ENCODE data around the gene BTNL9.
"Not testable (repeated sequence)": the region's sequence is repeated elsewhere in the genome, so short reads cannot be mapped to it uniquely, and the experiment has no call there.

Gene BTNL9

GRCh38 chr5:181039931-181040630 is at the start of gene BTNL9:
Gene BTNL9 (plus strand): TSS chr5:181040266. CDS start chr5:181045490, 5,224 bp downstream.
- H3K36me3 ChIP-seq (ENCODE audit: control insufficient read depth in 2 of 2, insufficient read depth in 2 of 2, low read length in 2 of 2): no peaks in the 10 kb centered on the region
- no peak within 1 kb of the TSS for H3K9ac ChIP-seq (ENCODE audit: low read length in 2 of 2)
- H3K27ac ChIP-seq (ENCODE audit: low read length): no peak within 1 kb of the TSS
- H3K4me1 ChIP-seq (ENCODE audit: control insufficient read depth, insufficient read depth, low read length): no peaks in the 10 kb centered on the region
- no peak within 1 kb of the TSS for H3K4me3 ChIP-seq (ENCODE audit: low read length in 2 of 2)
- H3K27me3 ChIP-seq (ENCODE audit: control insufficient read depth in 1 of 2, insufficient read depth in 2 of 2, low read length in 2 of 2): peaks cover 8 to 31% of the 10 kb centered on the region in 2 donors
- no peaks in the 10 kb centered on the region for H3K9me3 ChIP-seq (ENCODE audit: control insufficient read depth in 2 of 2, low read length in 2 of 2)

- Histone ChIP-seq H3K27ac (ENCODE audit: low read length) (no peak overlapping the region), H3K36me3 (ENCODE audit: control insufficient read depth in 2 of 2, insufficient read depth in 2 of 2, low read length in 2 of 2) (no peaks in the 10 kb centered on the region), H3K4me3 (ENCODE audit: low read length in 2 of 2) (no peak overlapping the region)
These were observed 49.2 kb upstream of the BTNL9 start for GRCh38 chr5:180990882-180991242.

GRCh38 chr5:181001947-181002346 is 38.1 kb upstream of the BTNL9 start:
- Histone ChIP-seq H3K27ac (ENCODE audit: low read length) (no peak overlapping the region), H3K4me3 (ENCODE audit: low read length in 2 of 2) (no peak overlapping the region), H3K27me3 (ENCODE audit: control insufficient read depth in 1 of 2, insufficient read depth in 2 of 2, low read length in 2 of 2) (peaks cover 3% of the 10 kb centered on the region in 2 donors), H3K4me1 (ENCODE audit: control insufficient read depth, insufficient read depth, low read length) (no peaks in the 10 kb centered on the region), H3K9me3 (ENCODE audit: control insufficient read depth in 2 of 2, low read length in 2 of 2) (no peaks in the 10 kb centered on the region), H3K9ac (ENCODE audit: low read length in 2 of 2) (no peak overlapping the region), H3K36me3 (ENCODE audit: control insufficient read depth in 2 of 2, insufficient read depth in 2 of 2, low read length in 2 of 2) (no peaks in the 10 kb centered on the region)

More at GRCh38 chr5:180990882-180991242, 49.2 kb upstream of the BTNL9 start:
- Histone ChIP-seq H3K9me3 (ENCODE audit: control insufficient read depth in 2 of 2, low read length in 2 of 2) (peaks cover 0 to 2% of the 10 kb centered on the region in 2 donors), H3K27me3 (ENCODE audit: control insufficient read depth in 1 of 2, insufficient read depth in 2 of 2, low read length in 2 of 2) (no peaks in the 10 kb centered on the region), H3K9ac (ENCODE audit: low read length in 2 of 2) (no peak overlapping the region), H3K4me1 (ENCODE audit: control insufficient read depth, insufficient read depth, low read length) (no peaks in the 10 kb centered on the region)

GRCh38 chr5:181005791-181006190 is 34.3 kb upstream of the BTNL9 start:
- Histone ChIP-seq H3K27ac (ENCODE audit: low read length) (no peak overlapping the region), H3K4me3 (ENCODE audit: low read length in 2 of 2) (no peak overlapping the region), H3K4me1 (ENCODE audit: control insufficient read depth, insufficient read depth, low read length) (no peaks in the 10 kb centered on the region), H3K27me3 (ENCODE audit: control insufficient read depth in 1 of 2, insufficient read depth in 2 of 2, low read length in 2 of 2) (peaks cover 3% of the 10 kb centered on the region in 2 donors), H3K9ac (ENCODE audit: low read length in 2 of 2) (no peak overlapping the region), H3K9me3 (ENCODE audit: control insufficient read depth in 2 of 2, low read length in 2 of 2) (no peaks in the 10 kb centered on the region), H3K36me3 (ENCODE audit: control insufficient read depth in 2 of 2, insufficient read depth in 2 of 2, low read length in 2 of 2) (no peaks in the 10 kb centered on the region)

- no peaks in the 10 kb centered on the region for H3K4me1 ChIP-seq (ENCODE audit: control insufficient read depth, insufficient read depth, low read length)
- H3K36me3 ChIP-seq (ENCODE audit: control insufficient read depth in 2 of 2, insufficient read depth in 2 of 2, low read length in 2 of 2): no peaks in the 10 kb centered on the region
- no peak overlapping the region for H3K27ac ChIP-seq (ENCODE audit: low read length)
- no peak overlapping the region for H3K4me3 ChIP-seq (ENCODE audit: low read length in 2 of 2)
- peaks cover 3% of the 10 kb centered on the region in 2 donors for H3K27me3 ChIP-seq (ENCODE audit: control insufficient read depth in 1 of 2, insufficient read depth in 2 of 2, low read length in 2 of 2)
- no peak overlapping the region for H3K9ac ChIP-seq (ENCODE audit: low read length in 2 of 2)
- H3K9me3 ChIP-seq (ENCODE audit: control insufficient read depth in 2 of 2, low read length in 2 of 2): no peaks in the 10 kb centered on the region
These were observed 31.9 kb upstream of the BTNL9 start for GRCh38 chr5:181008136-181008535.

GRCh38 chr5:181010018-181010417 is 30.0 kb upstream of the BTNL9 start:
- H3K9me3 ChIP-seq (ENCODE audit: control insufficient read depth in 2 of 2, low read length in 2 of 2); H3K9ac ChIP-seq (ENCODE audit: low read length in 2 of 2); H3K4me1 ChIP-seq (ENCODE audit: control insufficient read depth, insufficient read depth, low read length); H3K36me3 ChIP-seq (ENCODE audit: control insufficient read depth in 2 of 2, insufficient read depth in 2 of 2, low read length in 2 of 2); H3K27me3 ChIP-seq (ENCODE audit: control insufficient read depth in 1 of 2, insufficient read depth in 2 of 2, low read length in 2 of 2); H3K27ac ChIP-seq (ENCODE audit: low read length); H3K4me3 ChIP-seq (ENCODE audit: low read length in 2 of 2): not testable (repeated sequence)

GRCh38 chr5:181014654-181015053 is 25.4 kb upstream of the BTNL9 start:
- H3K4me3 ChIP-seq (ENCODE audit: low read length in 2 of 2); H3K9ac ChIP-seq (ENCODE audit: low read length in 2 of 2); H3K27me3 ChIP-seq (ENCODE audit: control insufficient read depth in 1 of 2, insufficient read depth in 2 of 2, low read length in 2 of 2); H3K9me3 ChIP-seq (ENCODE audit: control insufficient read depth in 2 of 2, low read length in 2 of 2); H3K36me3 ChIP-seq (ENCODE audit: control insufficient read depth in 2 of 2, insufficient read depth in 2 of 2, low read length in 2 of 2); H3K4me1 ChIP-seq (ENCODE audit: control insufficient read depth, insufficient read depth, low read length); H3K27ac ChIP-seq (ENCODE audit: low read length): not testable (repeated sequence)

GRCh38 chr5:181017448-181017847 is 22.6 kb upstream of the BTNL9 start:
- H3K27me3 ChIP-seq (ENCODE audit: control insufficient read depth in 1 of 2, insufficient read depth in 2 of 2, low read length in 2 of 2); H3K9me3 ChIP-seq (ENCODE audit: control insufficient read depth in 2 of 2, low read length in 2 of 2); H3K4me3 ChIP-seq (ENCODE audit: low read length in 2 of 2); H3K27ac ChIP-seq (ENCODE audit: low read length); H3K4me1 ChIP-seq (ENCODE audit: control insufficient read depth, insufficient read depth, low read length); H3K9ac ChIP-seq (ENCODE audit: low read length in 2 of 2); H3K36me3 ChIP-seq (ENCODE audit: control insufficient read depth in 2 of 2, insufficient read depth in 2 of 2, low read length in 2 of 2): not testable (repeated sequence)

- Histone ChIP-seq H3K9ac (ENCODE audit: low read length in 2 of 2) (no peak overlapping the region), H3K9me3 (ENCODE audit: control insufficient read depth in 2 of 2, low read length in 2 of 2) (peaks cover 3 to 23% of the 10 kb centered on the region in 2 donors), H3K4me1 (ENCODE audit: control insufficient read depth, insufficient read depth, low read length) (no peaks in the 10 kb centered on the region), H3K27ac (ENCODE audit: low read length) (no peak overlapping the region), H3K36me3 (ENCODE audit: control insufficient read depth in 2 of 2, insufficient read depth in 2 of 2, low read length in 2 of 2) (no peaks in the 10 kb centered on the region), H3K27me3 (ENCODE audit: control insufficient read depth in 1 of 2, insufficient read depth in 2 of 2, low read length in 2 of 2) (peaks cover 0 to 3% of the 10 kb centered on the region in 2 donors), H3K4me3 (ENCODE audit: low read length in 2 of 2) (no peak overlapping the region)
These were observed 19.4 kb upstream of the BTNL9 start for GRCh38 chr5:181020688-181021087.

- no peak overlapping the region for H3K4me3 ChIP-seq (ENCODE audit: low read length in 2 of 2)
- H3K27ac ChIP-seq (ENCODE audit: low read length): no peak overlapping the region
- H3K9ac ChIP-seq (ENCODE audit: low read length in 2 of 2): no peak overlapping the region
- H3K27me3 ChIP-seq (ENCODE audit: control insufficient read depth in 1 of 2, insufficient read depth in 2 of 2, low read length in 2 of 2): peaks cover 0 to 4% of the 10 kb centered on the region in 2 donors
- peaks cover 3 to 27% of the 10 kb centered on the region in 2 donors for H3K9me3 ChIP-seq (ENCODE audit: control insufficient read depth in 2 of 2, low read length in 2 of 2)
- no peaks in the 10 kb centered on the region for H3K36me3 ChIP-seq (ENCODE audit: control insufficient read depth in 2 of 2, insufficient read depth in 2 of 2, low read length in 2 of 2)
- no peaks in the 10 kb centered on the region for H3K4me1 ChIP-seq (ENCODE audit: control insufficient read depth, insufficient read depth, low read length)
These were observed 15.6 kb upstream of the BTNL9 start for GRCh38 chr5:181024245-181025064.
